ENCODE results near the gene HTRA3.

- TF ChIP-seq EZH2 (IDR thresholded peaks at IDR 0.05; ENCODE audit: insufficient read depth, poor library complexity, severe bottlenecking) (no peak), EZH2phosphoT487 (IDR thresholded peaks at IDR 0.05; ENCODE audit: insufficient read depth, low read depth) (no peak)
Measured at GRCh38 chr4:8279321-8280157, 10.0 kb downstream of the HTRA3 start.

All from GM23248 (cell line).